GM21526 (cell line): ENCODE results near the gene SVOP.

Experiments
- ATAC-seq: cut with Tn5 transposase; IDR thresholded peaks from one replicate; pipeline ENCODE4 v1.9.1; 2021; ENCODE audit warnings: moderate library complexity; ENCODE audit not compliant: unreplicated experiment, low FRiP score

Gene SVOP

DNA sequence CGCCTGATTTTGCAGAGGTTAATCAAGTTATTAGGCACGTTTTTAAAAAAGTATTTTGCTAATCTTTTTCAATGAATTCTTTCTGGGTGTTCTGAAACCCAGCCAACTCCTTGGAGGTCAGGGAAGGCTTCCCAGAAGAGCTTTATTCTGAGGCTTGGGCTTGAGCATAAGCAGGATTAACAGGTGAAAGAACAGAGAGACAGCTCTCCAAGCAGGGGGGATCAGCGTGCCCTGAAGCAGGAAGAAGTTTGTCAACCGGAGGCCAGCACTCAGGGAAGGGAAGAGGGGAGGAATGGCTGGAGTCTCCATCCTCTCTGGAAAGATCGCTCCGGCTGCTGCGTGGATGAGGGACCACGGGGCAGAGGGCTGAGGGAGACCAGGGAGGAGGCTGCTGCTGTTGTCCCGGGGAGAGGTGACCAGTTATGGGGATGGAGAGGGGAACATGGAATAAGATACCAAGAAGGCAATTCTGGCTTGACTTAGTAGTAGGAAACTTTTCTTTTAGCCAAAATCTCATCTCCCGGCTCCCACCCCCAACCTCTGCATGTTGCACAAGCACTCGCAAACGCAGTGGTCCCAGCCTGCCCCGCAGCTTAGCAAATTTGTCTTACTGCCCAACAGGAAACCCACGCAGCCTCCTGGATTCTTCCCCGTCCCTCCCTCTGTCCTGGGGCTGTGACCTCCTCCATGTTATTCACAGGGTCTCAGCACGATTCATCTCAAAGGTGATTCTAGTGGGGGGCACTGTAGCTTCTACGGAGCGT, 162.4 kb downstream of the SVOP start:
- no peak for ATAC-seq
